GM12878 (cell line): ENCODE data around the gene TDRD12.

Experiments used
- CHD2 ChIP-seq: IDR thresholded peaks from 2 replicates; pipeline ENCODE4 v1.6.1; 2011; ENCODE audit warnings: low read depth, low read length, improper control_type of control experiment, borderline replicate concordance
- CREB1 ChIP-seq: IDR thresholded peaks from 2 replicates; pipeline ENCODE4 v1.6.1; 2012; ENCODE audit warnings: low read depth, mild to moderate bottlenecking, inconsistent platforms
- CTCF ChIP-seq, 3 experiments: IDR thresholded peaks in 2 of 3; conservative IDR thresholded peaks in 1 of 3; 2 replicates each; pipeline ENCODE4 v1.5.1; 2011; ENCODE audit warnings: low read depth in 3 of 3, low read length in 3 of 3, mild to moderate bottlenecking in 3 of 3, control low read depth in 2 of 3, moderate library complexity in 2 of 3, inconsistent platforms in 1 of 3, mixed read lengths in 1 of 3; ENCODE audit not compliant: control insufficient read depth in 2 of 3, insufficient read depth in 1 of 3; ENCODE audit errors: extremely low read depth in 1 of 3
- FOXK2 ChIP-seq: fragments of 450-650 bp; IDR thresholded peaks from 2 replicates; pipeline ENCODE4 v1.6.1; 2017; ENCODE audit warnings: mild to moderate bottlenecking, moderate library complexity
- SIN3A ChIP-seq: IDR thresholded peaks from 2 replicates; pipeline ENCODE4 v1.6.1; 2012; ENCODE audit warnings: low read depth, low read length, improper control_type of control experiment

GRCh38 chr19:32709032-32709431 lies 10.5 kb upstream of the TDRD12 start:
- no peak for TF ChIP-seq SIN3A
- TF ChIP-seq CHD2: no peak
- no peak for TF ChIP-seq CTCF (IDR thresholded peaks at IDR 0.05 in 2 of 3, conservative IDR thresholded peaks at IDR 0.05 in 1 of 3; ENCODE audit: control insufficient read depth in 2 of 3, extremely low read depth in 1 of 3, insufficient read depth in 1 of 3, low read depth in 3 of 3, low read length in 3 of 3)
- TF ChIP-seq FOXK2: no peak
- no peak for TF ChIP-seq CREB1
